SU-DHL-6 (cell line): Measurements from ENCODE around the gene ZCCHC12.

ENCODE experiments used
- H2AFZ ChIP-seq: fragments of 200-600 bp; sonication (generic); 2 replicates; pipeline ENCODE4 v1.6.1; 2014; ENCODE audit warnings: low read depth, mild to moderate bottlenecking, moderate library complexity, mixed read lengths, antibody characterized with exemption, low read length; ENCODE audit not compliant: severe bottlenecking
- H3F3A ChIP-seq: fragments of 200-600 bp; shearing (Covaris generic); 2 replicates; pipeline ENCODE4 v1.6.0; 2016; ENCODE audit warnings: antibody characterized with exemption, mild to moderate bottlenecking; ENCODE audit not compliant: insufficient read depth
- H3K27ac ChIP-seq: fragments of 200-600 bp; sonication (generic); 2 replicates; pipeline ENCODE4 v1.5.1; 2016; ENCODE audit warnings: low read depth, mild to moderate bottlenecking, low read length, moderate library complexity, mixed read lengths
- H3K27me3 ChIP-seq: fragments of 200-600 bp; sonication (generic), shearing (Covaris generic); 2 replicates; pipeline ENCODE4 v1.6.0; 2014; ENCODE audit warnings: mild to moderate bottlenecking, low read length
- H3K36me3 ChIP-seq: fragments of 200-600 bp; sonication (generic); 2 replicates; pipeline ENCODE4 v1.6.1; 2014; ENCODE audit warnings: mild to moderate bottlenecking, low read length, mixed read lengths
- H3K4me2 ChIP-seq: fragments of 300-600, 200-600 bp; shearing (Covaris generic), sonication (generic); 2 replicates; pipeline ENCODE4 v1.6.0; 2014; ENCODE audit warnings: low read length, low read depth, mild to moderate bottlenecking; ENCODE audit not compliant: poor library complexity, severe bottlenecking
- H3K4me3 ChIP-seq: fragments of 200-600 bp; sonication (generic); 2 replicates; pipeline ENCODE4 v1.5.1; 2014; ENCODE audit warnings: antibody characterized with exemption, low read length, mild to moderate bottlenecking, mixed read lengths; ENCODE audit not compliant: insufficient read depth, poor library complexity, severe bottlenecking
- H3K79me2 ChIP-seq: fragments of 200-600 bp; sonication (generic); 2 replicates; pipeline ENCODE4 v1.6.1; 2014; ENCODE audit warnings: mild to moderate bottlenecking, low read length, moderate library complexity; ENCODE audit not compliant: insufficient read depth
- H3K9ac ChIP-seq: fragments of 200-600 bp; sonication (generic); 2 replicates; pipeline ENCODE4 v1.7.0; 2014; ENCODE audit warnings: mild to moderate bottlenecking, low read length
- H3K9me2 ChIP-seq: fragments of 200-600 bp; sonication (generic); replicated peaks from 2 replicates; pipeline ENCODE4 v1.6.1; 2014; ENCODE audit warnings: low read length; ENCODE audit not compliant: insufficient read depth
- H3K9me3 ChIP-seq: fragments of 200-600 bp; sonication (generic); 2 replicates; pipeline ENCODE4 v1.6.1; 2014; ENCODE audit warnings: low read length, mixed read lengths; ENCODE audit not compliant: insufficient read depth
- H4K20me1 ChIP-seq: fragments of 200-600 bp; sonication (generic); 2 replicates; pipeline ENCODE4 v1.6.1; 2014; ENCODE audit warnings: low read depth, mild to moderate bottlenecking, antibody characterized with exemption, low read length, moderate library complexity, mixed read lengths
- EZH2phosphoT487 ChIP-seq: fragments of 200-600 bp; sonication (generic), shearing (Covaris generic); conservative IDR thresholded peaks from 2 replicates; pipeline ENCODE4 v1.6.1; 2018; ENCODE audit warnings: mild to moderate bottlenecking, antibody characterized with exemption, low read length, moderate library complexity, mixed read lengths
- TF ChIP-seq, protein P1 (sequence below): fragments of 200-600 bp; sonication (generic); IDR thresholded peaks from one replicate; pipeline ENCODE4 v1.5.1; 2017; ENCODE audit warnings: antibody characterized with exemption, mild to moderate bottlenecking, low read length, moderate library complexity; ENCODE audit not compliant: insufficient read depth, poor library complexity, severe bottlenecking

ZCCHC12 gene

DNA sequence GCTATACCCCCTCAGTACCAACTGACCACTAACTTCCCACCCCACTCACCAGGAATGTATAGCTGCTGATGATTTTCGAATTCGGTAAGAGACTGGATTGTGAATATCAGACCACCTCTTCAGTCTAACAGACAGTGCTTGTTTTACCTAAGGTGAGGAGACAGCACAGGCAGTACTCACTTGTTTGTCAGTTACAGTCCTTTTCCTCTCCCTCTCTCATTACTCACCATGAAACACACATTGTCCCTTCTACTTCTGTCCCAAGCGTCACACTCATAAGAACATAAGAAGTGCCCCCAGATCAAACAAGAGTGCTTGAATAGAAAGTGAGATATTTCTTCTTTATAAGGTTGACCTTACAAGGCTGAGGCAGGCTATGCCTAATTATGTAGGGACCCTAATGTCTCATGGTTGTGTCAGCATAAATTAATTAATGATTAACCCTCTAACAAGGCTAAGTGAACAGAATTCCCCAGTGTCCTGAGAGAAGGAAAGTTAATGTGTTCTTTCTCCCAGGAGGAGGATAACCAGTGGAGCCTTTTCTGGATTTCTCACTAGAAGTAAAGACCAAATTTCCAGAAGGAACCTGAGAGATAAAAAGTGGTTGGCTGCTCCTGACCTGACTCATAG is 32.2 kb downstream of the ZCCHC12 start:
- H3K9me3 ChIP-seq: no peaks in the 10 kb centered on the region
- no peak overlapping the region for H2AFZ ChIP-seq
- no peak for TF ChIP-seq EZH2phosphoT487
- TF ChIP-seq, protein P1, sequence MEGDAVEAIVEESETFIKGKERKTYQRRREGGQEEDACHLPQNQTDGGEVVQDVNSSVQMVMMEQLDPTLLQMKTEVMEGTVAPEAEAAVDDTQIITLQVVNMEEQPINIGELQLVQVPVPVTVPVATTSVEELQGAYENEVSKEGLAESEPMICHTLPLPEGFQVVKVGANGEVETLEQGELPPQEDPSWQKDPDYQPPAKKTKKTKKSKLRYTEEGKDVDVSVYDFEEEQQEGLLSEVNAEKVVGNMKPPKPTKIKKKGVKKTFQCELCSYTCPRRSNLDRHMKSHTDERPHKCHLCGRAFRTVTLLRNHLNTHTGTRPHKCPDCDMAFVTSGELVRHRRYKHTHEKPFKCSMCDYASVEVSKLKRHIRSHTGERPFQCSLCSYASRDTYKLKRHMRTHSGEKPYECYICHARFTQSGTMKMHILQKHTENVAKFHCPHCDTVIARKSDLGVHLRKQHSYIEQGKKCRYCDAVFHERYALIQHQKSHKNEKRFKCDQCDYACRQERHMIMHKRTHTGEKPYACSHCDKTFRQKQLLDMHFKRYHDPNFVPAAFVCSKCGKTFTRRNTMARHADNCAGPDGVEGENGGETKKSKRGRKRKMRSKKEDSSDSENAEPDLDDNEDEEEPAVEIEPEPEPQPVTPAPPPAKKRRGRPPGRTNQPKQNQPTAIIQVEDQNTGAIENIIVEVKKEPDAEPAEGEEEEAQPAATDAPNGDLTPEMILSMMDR: no peak
- H3K79me2 ChIP-seq: no peaks in the 10 kb centered on the region
- H3K27me3 ChIP-seq: no peaks in the 10 kb centered on the region
- no peak overlapping the region for H3K27ac ChIP-seq
- H3K9me2 ChIP-seq: no peaks in the 10 kb centered on the region
- H3K4me3 ChIP-seq: no peak overlapping the region
- H4K20me1 ChIP-seq: no peaks in the 10 kb centered on the region
- no peaks in the 10 kb centered on the region for H3F3A ChIP-seq
- no peak overlapping the region for H3K4me2 ChIP-seq
- H3K9ac ChIP-seq: no peak overlapping the region
- no peaks in the 10 kb centered on the region for H3K36me3 ChIP-seq

DNA sequence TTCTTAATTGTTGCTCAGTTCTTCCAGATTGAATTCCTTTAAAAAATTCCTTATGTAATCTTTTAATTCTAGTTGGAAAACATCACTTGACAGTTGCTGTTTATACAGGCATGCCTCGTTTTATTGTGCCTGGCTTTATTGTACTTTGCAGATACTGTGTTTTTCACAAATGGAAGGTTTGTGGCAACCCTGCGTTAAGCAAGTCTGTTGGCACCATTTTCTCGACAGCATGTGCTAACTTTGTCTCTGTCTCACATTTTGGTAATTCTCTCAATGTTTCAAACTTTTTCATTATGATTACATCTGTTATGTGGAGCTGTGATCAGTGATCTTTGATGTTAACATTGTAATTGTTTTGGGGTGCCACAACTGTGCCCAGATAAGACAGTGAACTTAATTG is 33.4 kb downstream of the ZCCHC12 start:
- no peaks in the 10 kb centered on the region for H3K9me2 ChIP-seq
- H3K9ac ChIP-seq: no peak overlapping the region
- H3K36me3 ChIP-seq: no peaks in the 10 kb centered on the region

DNA sequence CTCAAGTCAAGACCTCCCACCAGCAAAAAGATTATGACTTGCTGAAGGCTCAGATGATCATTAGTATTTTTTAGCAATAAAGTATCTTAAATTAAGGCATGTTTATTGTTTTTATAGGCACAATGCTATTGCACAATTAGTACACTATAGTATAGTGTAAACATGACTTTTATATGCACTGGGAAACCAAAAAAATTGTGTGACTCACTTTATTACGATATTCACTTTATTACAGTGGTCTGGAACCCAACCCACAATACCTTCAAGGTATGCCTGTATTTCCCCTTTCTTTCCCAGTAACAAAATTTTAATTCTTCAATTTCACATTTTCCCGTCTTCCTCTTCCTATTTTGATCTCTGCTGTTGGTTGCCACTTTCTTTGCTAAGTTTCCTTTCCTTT is 37.7 kb downstream of the ZCCHC12 start:
- Histone ChIP-seq H3K27ac (no peak overlapping the region), H3K4me3 (no peak overlapping the region), H3K9me2 (no peaks in the 10 kb centered on the region), H2AFZ (no peak overlapping the region), H3K9ac (no peak overlapping the region), H3K36me3 (no peaks in the 10 kb centered on the region), H3K27me3 (no peaks in the 10 kb centered on the region), H3K79me2 (no peaks in the 10 kb centered on the region), H4K20me1 (no peaks in the 10 kb centered on the region), H3K9me3 (no peaks in the 10 kb centered on the region), H3K4me2 (no peak overlapping the region), H3F3A (no peaks in the 10 kb centered on the region)
- TF ChIP-seq, protein P1: no peak
- TF ChIP-seq EZH2phosphoT487: no peak

More for the DNA sequence above, 33.4 kb downstream of the ZCCHC12 start:
- Histone ChIP-seq H3K27ac (no peak overlapping the region), H3K9me3 (no peaks in the 10 kb centered on the region), H4K20me1 (no peaks in the 10 kb centered on the region), H2AFZ (no peak overlapping the region), H3K79me2 (no peaks in the 10 kb centered on the region), H3K27me3 (no peaks in the 10 kb centered on the region), H3K4me2 (no peak overlapping the region), H3F3A (no peaks in the 10 kb centered on the region), H3K4me3 (no peak overlapping the region)
- TF ChIP-seq, protein P1: no peak
- no peak for TF ChIP-seq EZH2phosphoT487
